ENCODE data around the gene CMBL. TPM values are rescaled to one million over a fixed set of nuclear protein-coding genes. Genes with fewer than 3 reads are reported as not detected.
A peak's percentile ranks its signal among the peaks of the same experiment; 100 is the strongest.

CMBL gene
- total and polyA plus RNA-seq, 8 donors, result 2.7 to 153 (median 19.0) TPM; not detected in 1

DNA sequence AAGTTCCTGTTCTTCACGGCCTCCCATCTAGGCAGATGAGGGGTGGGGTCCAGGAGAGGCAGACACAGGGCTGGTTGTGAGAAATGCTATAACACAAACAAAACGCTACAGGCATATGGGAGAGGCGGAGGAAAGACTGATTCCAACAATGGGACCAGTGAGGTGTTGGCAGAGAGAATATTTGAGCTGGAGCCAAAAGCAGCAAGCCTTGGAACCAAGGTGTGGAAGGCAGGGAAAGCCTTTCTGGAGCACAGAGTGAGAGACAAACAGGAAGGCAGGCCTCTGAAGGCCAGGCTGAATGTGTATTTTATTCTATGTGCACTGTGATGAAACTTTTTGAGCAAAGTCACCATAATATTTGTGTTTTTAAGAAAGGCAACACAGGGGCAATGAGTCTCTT lies 60.9 kb downstream of the CMBL start:
- Histone ChIP-seq H3K9me3 (no peaks in the 10 kb centered on the region), H3K4me3 (no peak overlapping the region), H3K27me3 (no peaks in the 10 kb centered on the region), H3K27ac (no peak overlapping the region), H3K4me1 (peaks cover 17 to 26% (median 22%) of the 10 kb centered on the region in 4 donors), H3K36me3 (no peaks in the 10 kb centered on the region)
- 34 to 62% (median 41%) methylated on average over 3 of the region's 3 CpGs for WGBS, 5 donors
- TF ChIP-seq CTCF (IDR thresholded peaks at IDR 0.05), result no peak
- peak in 1 of 3 donors; percentile 6 for TF ChIP-seq POLR2AphosphoS5 (IDR thresholded peaks at IDR 0.05)
- DNase-seq, result no peak
- intact Hi-C loops (cut with DNase I; ENCODE audit: low total_unique reads), result no loop called here

GRCh38 chr5:10244342-10244944 lies 63.3 kb downstream of the CMBL start:
- Histone ChIP-seq H3K9me3 (no peaks in the 10 kb centered on the region), H3K27me3 (no peaks in the 10 kb centered on the region), H3K27ac (no peak overlapping the region), H3K36me3 (no peaks in the 10 kb centered on the region), H3K4me1 (peaks cover 8 to 12% (median 11%) of the 10 kb centered on the region in 4 donors), H3K4me3 (no peak overlapping the region)
- 80 to 90% (median 85%) methylated on average over 10 of the region's 10 CpGs for WGBS, 5 donors
- intact Hi-C loops (cut with DNase I; ENCODE audit: low total_unique reads), result no loop called here
- TF ChIP-seq POLR2A (IDR thresholded peaks at IDR 0.05) (no peak), EP300 (IDR thresholded peaks at IDR 0.05) (no peak), CTCF (IDR thresholded peaks at IDR 0.05) (no peak), POLR2AphosphoS5 (IDR thresholded peaks at IDR 0.05) (no peak)
- no peak for DNase-seq

DNA sequence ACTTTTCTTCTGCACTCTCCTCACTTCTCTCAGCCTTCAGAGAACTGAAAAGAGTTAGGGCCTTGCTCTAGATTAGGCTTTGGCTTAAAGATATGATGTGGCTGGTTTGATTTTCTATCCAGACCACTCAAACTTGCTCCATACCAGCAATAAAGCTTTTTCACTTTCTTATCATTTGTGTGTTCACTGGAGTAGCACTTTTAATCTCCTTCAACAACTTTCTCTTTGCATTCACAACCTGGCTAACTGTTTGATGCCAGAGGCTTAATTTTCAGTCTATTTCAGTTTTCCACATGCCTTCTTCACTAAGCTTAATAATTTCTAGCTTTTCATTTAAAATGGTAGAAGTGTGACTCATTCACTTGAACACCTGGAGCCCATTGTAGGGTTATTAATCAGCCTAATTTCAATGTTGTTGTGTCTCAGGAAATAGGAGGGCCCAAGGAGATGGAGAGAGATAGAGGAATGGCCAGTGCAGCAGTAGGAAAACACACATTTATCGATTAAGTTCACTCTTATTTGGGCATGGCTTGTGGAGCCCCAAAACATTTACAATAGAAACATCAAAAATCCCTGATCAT lies 64.0 kb downstream of the CMBL start:
- Histone ChIP-seq H3K27ac (no peak overlapping the region), H3K27me3 (no peaks in the 10 kb centered on the region), H3K4me3 (no peak overlapping the region), H3K4me1 (peaks cover 4 to 7% (median 6%) of the 10 kb centered on the region in 4 donors), H3K9me3 (no peaks in the 10 kb centered on the region), H3K36me3 (peaks cover 0 to 5% (median under 1%) of the 10 kb centered on the region in 4 donors)
- WGBS, 5 donors, result 61 to 69% (median 63%) methylated on average over 1 of the region's 1 CpG
- intact Hi-C loops (cut with DNase I; ENCODE audit: low total_unique reads), result no loop called here
- no peak for DNase-seq
- TF ChIP-seq POLR2A (IDR thresholded peaks at IDR 0.05) (no peak), POLR2AphosphoS5 (IDR thresholded peaks at IDR 0.05) (no peak), CTCF (IDR thresholded peaks at IDR 0.05) (no peak), EP300 (IDR thresholded peaks at IDR 0.05) (no peak)

DNA sequence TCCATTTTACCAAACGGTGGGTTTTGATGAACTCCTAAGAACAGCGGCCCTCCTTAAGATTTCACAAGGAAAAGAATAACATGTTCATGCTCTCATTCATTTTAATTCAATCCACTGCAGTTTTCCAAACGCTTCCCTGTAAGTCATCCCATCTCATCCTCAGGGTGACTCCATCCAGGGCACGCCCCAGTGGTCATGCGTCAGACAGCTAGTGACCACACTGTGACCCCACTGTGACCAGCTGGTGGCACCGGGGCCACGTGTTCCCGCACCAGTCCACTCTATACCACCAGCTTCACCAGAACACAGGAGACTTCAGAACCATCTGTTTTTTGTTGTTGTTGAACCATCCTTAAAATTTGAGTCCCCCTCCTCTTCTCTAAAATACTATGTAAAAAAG lies 72.4 kb downstream of the CMBL start:
- no peaks in the 10 kb centered on the region for H3K27me3 ChIP-seq
- TF ChIP-seq POLR2AphosphoS5 (IDR thresholded peaks at IDR 0.05) (no peak), CTCF (IDR thresholded peaks at IDR 0.05) (no peak), POLR2A (IDR thresholded peaks at IDR 0.05) (no peak), EP300 (IDR thresholded peaks at IDR 0.05) (no peak)

More for the DNA sequence above, 72.4 kb downstream of the CMBL start:
- DNase-seq, result no peak
- Histone ChIP-seq H3K4me3 (no peak overlapping the region), H3K36me3 (peaks cover 0 to 78% (median 70%) of the 10 kb centered on the region in 4 donors), H3K27ac (no peak overlapping the region), H3K4me1 (no peaks in the 10 kb centered on the region), H3K9me3 (no peaks in the 10 kb centered on the region)
- 75 to 91% (median 86%) methylated on average over 8 of the region's 8 CpGs for WGBS, 5 donors
- intact Hi-C loops (cut with DNase I; ENCODE audit: low total_unique reads), result no loop called here
